B cell (primary cell): ENCODE measurements around the gene PDE3B. TPM values are rescaled to one million over a fixed set of nuclear protein-coding genes. Genes with fewer than 3 reads are reported as not detected.

Experiments
- ATAC-seq: fragments of 200-7000 bp; cut with Tn5 transposase; one replicate; pipeline ENCODE4 v1.10.0; 2021; ENCODE audit warnings: low read depth, mild to moderate bottlenecking, moderate number of reproducible peaks, moderate library complexity
- CTCF ChIA-PET: fragments of 350-600 bp; sonication (Branson Sonifier 250); formaldehyde crosslinking; loops from one replicate; lab custom pipeline; 2021; ENCODE audit warnings: antibody characterized with exemption, inconsistent platforms; lab: Charles Lee
- POLR2A ChIA-PET: fragments of 350-600 bp; sonication (Branson Sonifier 250); formaldehyde crosslinking; loops from one replicate; lab custom pipeline; 2021; ENCODE audit warnings: antibody characterized with exemption; lab: Charles Lee
- DNase-seq: peaks from one replicate; pipeline ENCODE4 v3.0.0; 2013
- H2AFZ ChIP-seq: 2 replicates; pipeline ENCODE4 v1.6.1; 2012; ENCODE audit warnings: mild to moderate bottlenecking, low read depth, low read length; ENCODE audit not compliant: insufficient read depth, poor library complexity, severe bottlenecking
- H3K27ac ChIP-seq, 2 donors: 1 replicate in 1 of 2; 2 replicates in 1 of 2; pipeline ENCODE4 v1.5.1; 2012 to 2013; ENCODE audit warnings: low read length in 2 of 2, mild to moderate bottlenecking in 2 of 2, moderate library complexity in 1 of 2
- H3K27me3 ChIP-seq, 4 experiments: fragments of 200-600 bp in 1 of 4; sonication (generic) in 1 of 4; replicated peaks in 1 of 4; 1 replicate in 2 of 4; 2 replicates in 2 of 4; pipeline versions ENCODE4 v1.6.1 to v1.7.0; 2013 to 2016; ENCODE audit warnings: low read length in 3 of 4, mild to moderate bottlenecking in 2 of 4, mixed read lengths in 1 of 4, moderate library complexity in 1 of 4; ENCODE audit not compliant: insufficient read depth in 4 of 4, control insufficient read depth in 3 of 4; ENCODE audit errors: control extremely low read depth in 1 of 4
- H3K36me3 ChIP-seq, 2 experiments: replicated peaks in 1 of 2; 1 replicate in 1 of 2; 2 replicates in 1 of 2; pipeline versions ENCODE4 v1.6.1 to v1.7.1; 2013; ENCODE audit warnings: low read length in 1 of 2; ENCODE audit not compliant: insufficient read depth in 2 of 2, control insufficient read depth in 1 of 2; ENCODE audit errors: control extremely low read depth in 1 of 2, extremely low read depth in 1 of 2
- H3K4me1 ChIP-seq, 2 donors: fragments of 200-600 bp in 1 of 2; sonication (generic) in 1 of 2; 1 replicate in 1 of 2; 2 replicates in 1 of 2; pipeline versions ENCODE4 v1.5.1 to v1.6.1; 2013 to 2017; ENCODE audit warnings: low read length in 2 of 2; ENCODE audit not compliant: control insufficient read depth in 2 of 2, insufficient read depth in 2 of 2
- H3K4me2 ChIP-seq: replicated peaks from 2 replicates; pipeline ENCODE3; 2012; ENCODE audit warnings: mild to moderate bottlenecking, low read depth, low read length; ENCODE audit not compliant: poor library complexity, severe bottlenecking
- H3K4me3 ChIP-seq, 5 experiments: fragments of 200-600 bp in 1 of 5; sonication (generic) in 1 of 5; 1 replicate in 3 of 5; 2 replicates in 2 of 5; pipeline versions ENCODE4 v1.5.1 to v1.7.0; 2011 to 2016; ENCODE audit warnings: low read length in 4 of 5, mild to moderate bottlenecking in 4 of 5, low read depth in 2 of 5, control low read depth in 1 of 5, moderate library complexity in 1 of 5; ENCODE audit not compliant: insufficient read depth in 1 of 5; ENCODE audit errors: control extremely low read depth in 1 of 5, extremely low read depth in 1 of 5
- H3K79me2 ChIP-seq: fragments of 200-600 bp; sonication (generic); one replicate; pipeline ENCODE4 v1.6.0; 2016; ENCODE audit warnings: low read length; ENCODE audit not compliant: control insufficient read depth, insufficient read depth
- H3K9ac ChIP-seq: fragments of 200-600 bp; sonication (generic); 2 replicates; pipeline ENCODE4 v1.6.1; 2017; ENCODE audit warnings: mild to moderate bottlenecking, low read length, moderate library complexity
- H3K9me3 ChIP-seq, 3 donors: one replicate each; pipeline versions ENCODE4 v1.6.1 to v1.7.1; 2013; ENCODE audit warnings: low read length in 2 of 3; ENCODE audit not compliant: control insufficient read depth in 2 of 3, insufficient read depth in 1 of 3; ENCODE audit errors: control extremely low read depth in 1 of 3
- H4K20me1 ChIP-seq: 2 replicates; pipeline ENCODE4 v1.6.0; 2012; ENCODE audit warnings: mild to moderate bottlenecking, low read length; ENCODE audit not compliant: insufficient read depth, control insufficient read depth, poor library complexity, severe bottlenecking
- H3K27ac Mint-ChIP-seq: one replicate; pipeline ENCODE4 v1.8.0; 2021; ENCODE audit warnings: mixed read lengths
- H3K27me3 Mint-ChIP-seq: one replicate; pipeline ENCODE4 v1.8.0; 2021; ENCODE audit warnings: mixed read lengths
- H3K4me1 Mint-ChIP-seq: one replicate; pipeline ENCODE4 v1.8.0; 2021; ENCODE audit warnings: mixed read lengths
- H3K4me3 Mint-ChIP-seq: one replicate; pipeline ENCODE4 v1.8.0; 2021; ENCODE audit warnings: mixed read lengths
- H3K9me3 Mint-ChIP-seq: one replicate; pipeline ENCODE4 v1.8.0; 2022; ENCODE audit warnings: mixed read lengths; ENCODE audit not compliant: insufficient read depth
- CTCF ChIP-seq: fragments of 200-600 bp; IDR thresholded peaks from one replicate; pipeline ENCODE4 v1.8.0; 2022; ENCODE audit warnings: antibody characterized with exemption, mild to moderate bottlenecking
- EZH2 ChIP-seq: IDR thresholded peaks from 2 replicates; pipeline ENCODE4 v1.6.1; 2012; ENCODE audit warnings: borderline replicate concordance, low read depth, mild to moderate bottlenecking, moderate library complexity, low read length; ENCODE audit not compliant: insufficient read depth, poor library complexity, severe bottlenecking
- WGBS: methylation state at CpG from one replicate; pipeline ENCODE4 v1.1.5; 2013; ENCODE audit warnings: missing lambda C conversion rate; ENCODE audit not compliant: insufficient coverage; 5-methylcytosine and 5-hydroxymethylcytosine counted together
- intact Hi-C: fragments of 100-400 bp; cut with micrococcal nuclease; formaldehyde crosslinking; loops from one replicate; pipeline ENCODE4 v1.10.0; 2022
- polyA plus RNA-seq: library from polyadenylated mRNA; depleted of rRNA; stranded (reverse); fragments of >200 nt; gene quantifications from 2 replicates; pipeline ENCODE4 v1.2.3, GENCODE V29; 2012
- total RNA-seq, 2 donors: library from RNA; stranded (reverse); fragments of 120-200 nt in 1 of 2; gene quantifications; 1 replicate in 1 of 2; 2 replicates in 1 of 2; pipeline versions ENCODE4 v1.2.3 to v1.2.4, GENCODE V29; 2013 to 2022

PDE3B gene
- total and polyA plus RNA-seq, 2 donors (not counting 1 experiment from before 2014, with no cell fraction given), result 1.0 to 60.7 TPM

DNA sequence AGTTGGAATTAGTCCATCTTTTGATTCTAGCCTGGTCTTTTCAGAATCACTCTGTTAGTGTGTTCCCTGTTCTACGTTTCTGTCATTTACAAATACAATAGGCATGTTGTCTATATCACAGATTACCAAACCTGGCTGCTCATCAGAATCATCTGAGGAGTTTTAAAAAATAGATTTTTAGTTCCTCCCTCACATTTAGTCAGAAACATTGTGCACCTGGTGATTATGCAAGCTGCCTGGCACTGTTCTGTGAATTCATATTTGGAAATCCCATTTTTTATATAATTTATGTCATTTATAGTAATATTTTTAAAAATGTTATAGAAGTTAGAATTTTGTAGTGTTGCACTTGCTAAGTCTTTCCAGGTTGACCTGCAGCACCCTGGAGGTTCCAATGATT, 107.3 kb downstream of the PDE3B start:
- Histone ChIP-seq H4K20me1 (no peaks in the 10 kb centered on the region), H3K27ac (no peak overlapping the region), H3K9me3 (no peaks in the 10 kb centered on the region), H3K9ac (no peak overlapping the region), H2AFZ (no peak overlapping the region), H3K4me3 (no peak overlapping the region), H3K79me2 (no peaks in the 10 kb centered on the region), H3K4me2 (no peak overlapping the region), H3K27me3 (no peaks in the 10 kb centered on the region), H3K36me3 (no peaks in the 10 kb centered on the region), H3K4me1 (no peaks in the 10 kb centered on the region)
- Mint-ChIP-seq H3K27me3 (peaks cover 9% of the 10 kb centered on the region), H3K4me1 (no peaks in the 10 kb centered on the region), H3K27ac (no peak overlapping the region), H3K9me3 (no peaks in the 10 kb centered on the region), H3K4me3 (no peak overlapping the region)
- no CpG with 5 or more reads among the region's 1 CpG for WGBS
- TF ChIP-seq CTCF, result no peak
- TF ChIP-seq EZH2, result no peak
- CTCF ChIA-PET, result no interaction called here
- POLR2A ChIA-PET, result no interaction called here
- no peak for DNase-seq
- no peak for ATAC-seq
- intact Hi-C loops, result no loop called here

DNA sequence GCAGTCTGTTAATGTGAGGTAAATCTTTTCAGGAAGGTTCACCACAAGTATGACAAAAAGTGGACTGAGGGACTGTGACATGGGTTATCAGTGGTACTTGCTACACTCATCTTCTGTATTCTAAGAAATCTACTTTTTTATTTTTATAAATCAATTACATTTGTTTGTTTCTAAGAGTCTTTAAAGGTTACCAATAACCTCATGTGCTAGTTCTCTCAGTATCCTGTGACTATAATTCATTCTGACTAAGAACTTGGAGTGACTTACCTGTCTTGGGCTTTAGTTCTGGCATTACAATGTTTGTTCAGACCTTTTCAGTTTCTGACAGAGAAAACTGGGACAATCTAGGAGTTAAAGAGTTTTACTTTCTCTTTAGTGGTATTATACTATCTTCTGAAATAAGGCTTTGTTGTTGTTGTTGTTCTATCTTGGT, 108.4 kb downstream of the PDE3B start:
- H3K9ac ChIP-seq, result no peak overlapping the region
- H2AFZ ChIP-seq, result no peak overlapping the region
- Mint-ChIP-seq H3K27ac (no peak overlapping the region), H3K9me3 (no peaks in the 10 kb centered on the region), H3K4me3 (no peak overlapping the region), H3K27me3 (peaks cover 4% of the 10 kb centered on the region), H3K4me1 (no peaks in the 10 kb centered on the region)
- no peaks in the 10 kb centered on the region for H3K9me3 ChIP-seq
- H3K27ac ChIP-seq, result no peak overlapping the region
- no peak overlapping the region for H3K4me2 ChIP-seq
- no peak for DNase-seq
- H3K36me3 ChIP-seq, result peaks cover 0 to 1% of the 10 kb centered on the region in 2 experiments
- no peak for ATAC-seq
- ChIA-PET CTCF (interaction anchor here (2.8 kb wide), 1 partner anchor 155 kb away, joined by 10 read pairs; no protein-coding TSS in a partner anchor), POLR2A (no interaction called here)
- H3K4me1 ChIP-seq, result no peaks in the 10 kb centered on the region
- intact Hi-C loops, result no loop called here
- TF ChIP-seq EZH2, result no peak
- no peak for TF ChIP-seq CTCF
- H3K27me3 ChIP-seq, result peaks cover 0 to 3% (median 0%) of the 10 kb centered on the region in 4 experiments
- H3K79me2 ChIP-seq, result no peaks in the 10 kb centered on the region
- no peaks in the 10 kb centered on the region for H4K20me1 ChIP-seq
- no peak overlapping the region for H3K4me3 ChIP-seq
